ENCODE data around the gene SYNJ2. TPM values are rescaled to one million over a fixed set of nuclear protein-coding genes. Genes with fewer than 3 reads are reported as not detected.

SYNJ2 gene
- total RNA-seq, 1 donor from 2014 or later: 12.3 TPM

- Histone ChIP-seq H3K4me3 (no peak overlapping the region), H3K9me3 (replicated peaks) (no peaks in the 10 kb centered on the region), H3K4me1 (peaks cover 69% of the 10 kb centered on the region), H3K27me3 (ENCODE audit: low read depth) (no peaks in the 10 kb centered on the region), H3K36me3 (no peaks in the 10 kb centered on the region), H3K27ac (replicated peaks) (peak overlapping the region; percentile 35)
- intact Hi-C loops (cut with micrococcal nuclease): loop anchor here (10.0 kb wide), 1 partner anchor 45 kb away; no protein-coding TSS in a partner anchor
- peak; percentile 13 for DNase-seq
- no peak for TF ChIP-seq CTCF (IDR thresholded peaks at IDR 0.05; ENCODE audit: borderline replicate concordance)
Observed at GRCh38 chr6:157999168-158000051, 17.7 kb downstream of the SYNJ2 start.

GRCh38 chr6:158000530-158001307 is 19.1 kb downstream of the SYNJ2 start:
- H3K4me1 ChIP-seq: peaks cover 70% of the 10 kb centered on the region
- no peaks in the 10 kb centered on the region for H3K27me3 ChIP-seq (ENCODE audit: low read depth)
- intact Hi-C loops (cut with micrococcal nuclease): no loop called here
- H3K9me3 ChIP-seq (replicated peaks): no peaks in the 10 kb centered on the region
- peak overlapping the region; percentile 35 for H3K27ac ChIP-seq (replicated peaks)
- TF ChIP-seq CTCF (IDR thresholded peaks at IDR 0.05; ENCODE audit: borderline replicate concordance): no peak
- no peaks in the 10 kb centered on the region for H3K36me3 ChIP-seq
- DNase-seq: peak; percentile 12
- no peak overlapping the region for H3K4me3 ChIP-seq

- peaks cover 70% of the 10 kb centered on the region for H3K4me1 ChIP-seq
- no peak for TF ChIP-seq CTCF (IDR thresholded peaks at IDR 0.05; ENCODE audit: borderline replicate concordance)
- no peaks in the 10 kb centered on the region for H3K36me3 ChIP-seq
- DNase-seq: peak; percentile 9
- no peaks in the 10 kb centered on the region for H3K27me3 ChIP-seq (ENCODE audit: low read depth)
- intact Hi-C loops (cut with micrococcal nuclease): no loop called here
- H3K9me3 ChIP-seq (replicated peaks): no peaks in the 10 kb centered on the region
- H3K27ac ChIP-seq (replicated peaks): peak overlapping the region; percentile 89
- peak overlapping the region; percentile 11 for H3K4me3 ChIP-seq
Observed at GRCh38 chr6:158002249-158002950, 20.7 kb downstream of the SYNJ2 start.

- Histone ChIP-seq H3K4me1 (peaks cover 69% of the 10 kb centered on the region), H3K9me3 (replicated peaks) (no peaks in the 10 kb centered on the region), H3K27ac (replicated peaks) (peak overlapping the region; percentile 89), H3K36me3 (no peaks in the 10 kb centered on the region), H3K27me3 (ENCODE audit: low read depth) (no peaks in the 10 kb centered on the region), H3K4me3 (peak overlapping the region; percentile 11)
- TF ChIP-seq CTCF (IDR thresholded peaks at IDR 0.05; ENCODE audit: borderline replicate concordance): no peak
- DNase-seq: peak; percentile 60
- intact Hi-C loops (cut with micrococcal nuclease): no loop called here
Observed at GRCh38 chr6:158002951-158003853, 21.5 kb downstream of the SYNJ2 start.

Data from left ventricle myocardium inferior (tissue), 1 donor.